ENCODE results near the gene ATXN7L1.

The ATXN7L1 gene

GRCh38 chr7:105776986-105777910, 99.2 kb downstream of the ATXN7L1 start:
- DNase-seq (ENCODE audit: low read depth): no peak

- DNase-seq (ENCODE audit: low read depth): peak; percentile 89
Observed at GRCh38 chr7:105776068-105776790, 100.2 kb downstream of the ATXN7L1 start.

- no peak for DNase-seq (ENCODE audit: low read depth)
Observed at GRCh38 chr7:105775580-105775979, 100.8 kb downstream of the ATXN7L1 start.

- DNase-seq (ENCODE audit: low read depth): no peak
Observed at GRCh38 chr7:105773030-105773460, 103.4 kb downstream of the ATXN7L1 start.

- no peak for DNase-seq (ENCODE audit: low read depth)
Observed at GRCh38 chr7:105769901-105770628, 106.3 kb downstream of the ATXN7L1 start.

GRCh38 chr7:105768898-105769507, 107.4 kb downstream of the ATXN7L1 start:
- no peak for DNase-seq (ENCODE audit: low read depth)

- DNase-seq (ENCODE audit: low read depth): no peak
Observed at GRCh38 chr7:105768117-105768516, 108.3 kb downstream of the ATXN7L1 start.

- no peak for DNase-seq (ENCODE audit: low read depth)
Observed at GRCh38 chr7:105766421-105767073, 109.9 kb downstream of the ATXN7L1 start.

- no peak for DNase-seq (ENCODE audit: low read depth)
Observed at GRCh38 chr7:105765846-105766245, 110.6 kb downstream of the ATXN7L1 start.

GRCh38 chr7:105764506-105764905, 111.9 kb downstream of the ATXN7L1 start:
- no peak for DNase-seq (ENCODE audit: low read depth)

- DNase-seq (ENCODE audit: low read depth): no peak
Observed at GRCh38 chr7:105760551-105761447, 115.6 kb downstream of the ATXN7L1 start.

- DNase-seq (ENCODE audit: low read depth): peak; percentile 23
Observed at GRCh38 chr7:105759670-105760550, 116.5 kb downstream of the ATXN7L1 start.

- DNase-seq (ENCODE audit: low read depth): no peak
Observed at GRCh38 chr7:105756367-105756766, 120.0 kb downstream of the ATXN7L1 start.

GRCh38 chr7:105752671-105753275, 123.6 kb downstream of the ATXN7L1 start:
- DNase-seq (ENCODE audit: low read depth): no peak

GRCh38 chr7:105751054-105751453, 125.3 kb downstream of the ATXN7L1 start:
- DNase-seq (ENCODE audit: low read depth): no peak

GRCh38 chr7:105748701-105749100, 127.7 kb downstream of the ATXN7L1 start:
- no peak for DNase-seq (ENCODE audit: low read depth)

GRCh38 chr7:105745681-105746330, 130.6 kb downstream of the ATXN7L1 start:
- DNase-seq (ENCODE audit: low read depth): no peak

GRCh38 chr7:105744258-105744657, 132.1 kb downstream of the ATXN7L1 start:
- no peak for DNase-seq (ENCODE audit: low read depth)

Data from HS-27A (cell line).